Neural cell (in vitro differentiated cells): Measurements from ENCODE around the gene LILRA1. TPM values are rescaled to one million over a fixed set of nuclear protein-coding genes. Genes with fewer than 3 reads are reported as not detected.

ENCODE experiments used
- H2AFZ ChIP-seq: fragments of 200-600, 300-800 bp; sonication (generic), shearing (Covaris generic); 2 replicates; pipeline ENCODE4 v1.6.0; 2014; ENCODE audit warnings: low read depth, mild to moderate bottlenecking, antibody characterized with exemption, low read length, moderate library complexity
- H3F3A ChIP-seq: fragments of 200-600 bp; shearing (Covaris generic); 2 replicates; pipeline ENCODE4 v1.6.1; 2016; ENCODE audit warnings: mild to moderate bottlenecking, moderate library complexity, mixed read lengths, antibody characterized with exemption, low read length; ENCODE audit not compliant: insufficient read depth, poor library complexity, severe bottlenecking
- H3K27ac ChIP-seq: fragments of 200-600, 300-800 bp; sonication (generic), shearing (Covaris generic); 2 replicates; pipeline ENCODE4 v1.5.1; 2014; ENCODE audit warnings: mild to moderate bottlenecking, low read length, moderate library complexity
- H3K27me3 ChIP-seq: fragments of 300-800, 200-600 bp; sonication (generic), shearing (Covaris generic); 2 replicates; pipeline ENCODE4 v1.6.0; 2014; ENCODE audit warnings: mild to moderate bottlenecking, low read depth, low read length, moderate library complexity; ENCODE audit not compliant: insufficient read depth
- H3K36me3 ChIP-seq: fragments of 300-800, 200-600 bp; sonication (generic), shearing (Covaris generic); 2 replicates; pipeline ENCODE4 v1.5.1; 2014; ENCODE audit warnings: mild to moderate bottlenecking, antibody characterized with exemption, low read length, moderate library complexity; ENCODE audit not compliant: insufficient read depth
- H3K4me2 ChIP-seq: fragments of 300-800, 200-600 bp; sonication (generic), shearing (Covaris generic); 2 replicates; pipeline ENCODE4 v1.6.0; 2014; ENCODE audit warnings: mild to moderate bottlenecking, low read length
- H3K4me3 ChIP-seq: fragments of 300-800, 200-600 bp; sonication (generic), shearing (Covaris generic); 2 replicates; pipeline ENCODE4 v1.5.1; 2014; ENCODE audit warnings: mild to moderate bottlenecking, low read length, moderate library complexity
- H3K79me2 ChIP-seq: fragments of 200-600 bp; shearing (Covaris generic); replicated peaks from 2 replicates; pipeline ENCODE4 v1.6.0; 2014; ENCODE audit warnings: mild to moderate bottlenecking, low read length, moderate library complexity; ENCODE audit not compliant: insufficient read depth
- H3K9ac ChIP-seq: fragments of 300-800, 200-600 bp; sonication (generic), shearing (Covaris generic); 2 replicates; pipeline ENCODE4 v1.6.1; 2016; ENCODE audit warnings: mild to moderate bottlenecking, low read length, mixed read lengths
- H3K9me2 ChIP-seq: fragments of 200-600 bp; shearing (Covaris generic); 2 replicates; pipeline ENCODE4 v1.6.1; 2016; ENCODE audit warnings: mild to moderate bottlenecking, low read length, mixed read lengths; ENCODE audit not compliant: insufficient read depth
- H3K9me3 ChIP-seq: fragments of 200-600, 300-800 bp; sonication (generic), shearing (Covaris generic); 2 replicates; pipeline ENCODE4 v1.6.1; 2016; ENCODE audit warnings: mild to moderate bottlenecking, mixed run types, low read length, moderate library complexity, mixed read lengths
- H4K20me1 ChIP-seq: fragments of 200-600 bp; shearing (Covaris generic); 2 replicates; pipeline ENCODE4 v1.6.1; 2016; ENCODE audit warnings: mild to moderate bottlenecking, mixed run types; ENCODE audit not compliant: insufficient read depth
- CTCF ChIP-seq: fragments of 450-650 bp; IDR thresholded peaks from 2 replicates; pipeline ENCODE4 v1.5.1; 2014; ENCODE audit warnings: antibody characterized with exemption, mild to moderate bottlenecking, moderate library complexity; ENCODE audit not compliant: poor library complexity, severe bottlenecking
- EZH2 ChIP-seq: fragments of 200-600, 300-800 bp; shearing (Covaris generic), sonication (generic); IDR thresholded peaks from 2 replicates; pipeline ENCODE4 v1.6.1; 2014; ENCODE audit warnings: antibody characterized with exemption, low read length, borderline replicate concordance, mild to moderate bottlenecking; ENCODE audit not compliant: insufficient read depth, poor library complexity, severe bottlenecking
- MXI1 ChIP-seq: fragments of 450-650 bp; conservative IDR thresholded peaks from 2 replicates; pipeline ENCODE4 v1.6.1; 2014; ENCODE audit warnings: antibody characterized with exemption, mild to moderate bottlenecking; ENCODE audit not compliant: poor library complexity, severe bottlenecking
- POLR2AphosphoS5 ChIP-seq: IDR thresholded peaks from 2 replicates; pipeline ENCODE4 v1.6.1; 2012
- RAD21 ChIP-seq: fragments of 450-650 bp; conservative IDR thresholded peaks from 2 replicates; pipeline ENCODE4 v1.6.1; 2014; ENCODE audit warnings: antibody characterized with exemption, mild to moderate bottlenecking, moderate library complexity
- SMC3 ChIP-seq: fragments of 450-650 bp; conservative IDR thresholded peaks from 2 replicates; pipeline ENCODE4 v1.6.1; 2014; ENCODE audit warnings: antibody characterized with exemption, mild to moderate bottlenecking, moderate library complexity; ENCODE audit not compliant: poor library complexity
- TAF1 ChIP-seq: IDR thresholded peaks from 2 replicates; pipeline ENCODE4 v1.6.1; 2012; ENCODE audit warnings: low read depth
- polyA plus RNA-seq: library from polyadenylated mRNA; depleted of rRNA; stranded (reverse); fragments of >200 nt; gene quantifications from 2 replicates; pipeline ENCODE4 v1.2.3, GENCODE V29; 2014
- TF ChIP-seq, protein P1 (sequence below): IDR thresholded peaks from 2 replicates; pipeline ENCODE4 v1.6.1; 2012; ENCODE audit warnings: borderline replicate concordance

Gene LILRA1
- polyA plus RNA-seq, 1 donor from 2014 or later, result not detected

GRCh38 chr19:54572696-54573311 lies 20.6 kb upstream of the LILRA1 start:
- H3F3A ChIP-seq, result no peaks in the 10 kb centered on the region
- no peaks in the 10 kb centered on the region for H3K9me2 ChIP-seq
- H2AFZ ChIP-seq, result no peak overlapping the region
- H3K79me2 ChIP-seq, result no peaks in the 10 kb centered on the region
- TF ChIP-seq TAF1 (no peak), CTCF (no peak), EZH2 (no peak), MXI1 (no peak), SMC3 (no peak)
- TF ChIP-seq, protein P1, sequence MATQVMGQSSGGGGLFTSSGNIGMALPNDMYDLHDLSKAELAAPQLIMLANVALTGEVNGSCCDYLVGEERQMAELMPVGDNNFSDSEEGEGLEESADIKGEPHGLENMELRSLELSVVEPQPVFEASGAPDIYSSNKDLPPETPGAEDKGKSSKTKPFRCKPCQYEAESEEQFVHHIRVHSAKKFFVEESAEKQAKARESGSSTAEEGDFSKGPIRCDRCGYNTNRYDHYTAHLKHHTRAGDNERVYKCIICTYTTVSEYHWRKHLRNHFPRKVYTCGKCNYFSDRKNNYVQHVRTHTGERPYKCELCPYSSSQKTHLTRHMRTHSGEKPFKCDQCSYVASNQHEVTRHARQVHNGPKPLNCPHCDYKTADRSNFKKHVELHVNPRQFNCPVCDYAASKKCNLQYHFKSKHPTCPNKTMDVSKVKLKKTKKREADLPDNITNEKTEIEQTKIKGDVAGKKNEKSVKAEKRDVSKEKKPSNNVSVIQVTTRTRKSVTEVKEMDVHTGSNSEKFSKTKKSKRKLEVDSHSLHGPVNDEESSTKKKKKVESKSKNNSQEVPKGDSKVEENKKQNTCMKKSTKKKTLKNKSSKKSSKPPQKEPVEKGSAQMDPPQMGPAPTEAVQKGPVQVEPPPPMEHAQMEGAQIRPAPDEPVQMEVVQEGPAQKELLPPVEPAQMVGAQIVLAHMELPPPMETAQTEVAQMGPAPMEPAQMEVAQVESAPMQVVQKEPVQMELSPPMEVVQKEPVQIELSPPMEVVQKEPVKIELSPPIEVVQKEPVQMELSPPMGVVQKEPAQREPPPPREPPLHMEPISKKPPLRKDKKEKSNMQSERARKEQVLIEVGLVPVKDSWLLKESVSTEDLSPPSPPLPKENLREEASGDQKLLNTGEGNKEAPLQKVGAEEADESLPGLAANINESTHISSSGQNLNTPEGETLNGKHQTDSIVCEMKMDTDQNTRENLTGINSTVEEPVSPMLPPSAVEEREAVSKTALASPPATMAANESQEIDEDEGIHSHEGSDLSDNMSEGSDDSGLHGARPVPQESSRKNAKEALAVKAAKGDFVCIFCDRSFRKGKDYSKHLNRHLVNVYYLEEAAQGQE, result no peak
- H3K9me3 ChIP-seq, result no peaks in the 10 kb centered on the region
- H3K4me3 ChIP-seq, result no peak overlapping the region
- no peak overlapping the region for H3K9ac ChIP-seq
- no peak overlapping the region for H3K4me2 ChIP-seq
- H3K36me3 ChIP-seq, result no peaks in the 10 kb centered on the region
- H3K27ac ChIP-seq, result no peak overlapping the region
- H3K27me3 ChIP-seq, result no peaks in the 10 kb centered on the region
- no peaks in the 10 kb centered on the region for H4K20me1 ChIP-seq

DNA sequence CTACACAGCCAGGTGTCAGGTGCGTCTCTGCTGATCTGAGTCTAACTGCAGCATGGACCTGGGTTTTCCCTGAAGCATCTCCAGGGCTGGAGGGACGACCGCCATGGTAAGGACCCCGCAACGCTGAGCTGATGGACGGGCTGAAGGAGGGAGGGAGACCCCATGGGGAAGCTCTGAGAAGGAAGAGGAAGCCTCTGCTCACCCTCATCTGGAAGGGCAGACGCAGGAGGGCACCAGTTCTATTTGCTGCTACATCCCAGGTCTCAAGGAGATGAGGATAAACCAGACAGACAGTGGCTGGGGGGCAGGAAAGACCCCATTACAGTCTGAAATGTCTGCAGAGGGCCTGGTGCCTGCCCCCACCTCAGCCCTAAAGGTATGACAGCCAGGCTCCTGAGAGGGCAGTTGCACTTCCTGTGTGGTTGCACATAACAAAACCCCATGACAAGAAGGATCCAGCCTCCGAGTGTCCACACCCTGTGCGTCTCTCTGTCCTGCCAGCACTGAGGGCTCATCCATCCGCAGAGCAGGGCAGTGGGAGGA lies 20.0 kb upstream of the LILRA1 start, which contains the start of gene LILRA2:
TSS of gene LILRA2 (plus strand) at position 461 of the 543 bp plus-strand sequence. CDS start 89 bp downstream, outside the sequence.
- Histone ChIP-seq H3K27me3 (no peaks in the 10 kb centered on the region), H3K27ac (no peak within 1 kb of the TSS), H3K4me3 (no peak within 1 kb of the TSS), H3K79me2 (no peaks in the 10 kb centered on the region), H3K9me3 (no peaks in the 10 kb centered on the region), H2AFZ (no peak within 1 kb of the TSS), H3K4me2 (no peak within 1 kb of the TSS), H3K9me2 (no peaks in the 10 kb centered on the region), H3F3A (no peaks in the 10 kb centered on the region), H4K20me1 (no peaks in the 10 kb centered on the region), H3K9ac (no peak within 1 kb of the TSS), H3K36me3 (no peaks in the 10 kb centered on the region)
- TF ChIP-seq POLR2AphosphoS5, result no peak

GRCh38 chr19:54574051-54574450 lies 19.4 kb upstream of the LILRA1 start:
- H3K27me3 ChIP-seq, result no peaks in the 10 kb centered on the region
- no peaks in the 10 kb centered on the region for H3K79me2 ChIP-seq
- no peak overlapping the region for H3K27ac ChIP-seq
- no peak overlapping the region for H2AFZ ChIP-seq
- no peak for TF ChIP-seq TAF1
- no peak for TF ChIP-seq CTCF
- TF ChIP-seq RAD21, result no peak
- TF ChIP-seq MXI1, result no peak
- TF ChIP-seq SMC3, result no peak
- H3K4me3 ChIP-seq, result no peak overlapping the region
- H3K4me2 ChIP-seq, result no peak overlapping the region
- no peaks in the 10 kb centered on the region for H3K36me3 ChIP-seq
- no peak overlapping the region for H3K9ac ChIP-seq
- no peaks in the 10 kb centered on the region for H3K9me2 ChIP-seq
- H4K20me1 ChIP-seq, result no peaks in the 10 kb centered on the region
- H3F3A ChIP-seq, result no peaks in the 10 kb centered on the region
- no peaks in the 10 kb centered on the region for H3K9me3 ChIP-seq
